ENCODE results near the gene GRM4.
"Not testable (repeated sequence)": the region's sequence is repeated elsewhere in the genome, so short reads cannot be mapped to it uniquely, and the experiment has no call there.

GRM4 gene

DNA sequence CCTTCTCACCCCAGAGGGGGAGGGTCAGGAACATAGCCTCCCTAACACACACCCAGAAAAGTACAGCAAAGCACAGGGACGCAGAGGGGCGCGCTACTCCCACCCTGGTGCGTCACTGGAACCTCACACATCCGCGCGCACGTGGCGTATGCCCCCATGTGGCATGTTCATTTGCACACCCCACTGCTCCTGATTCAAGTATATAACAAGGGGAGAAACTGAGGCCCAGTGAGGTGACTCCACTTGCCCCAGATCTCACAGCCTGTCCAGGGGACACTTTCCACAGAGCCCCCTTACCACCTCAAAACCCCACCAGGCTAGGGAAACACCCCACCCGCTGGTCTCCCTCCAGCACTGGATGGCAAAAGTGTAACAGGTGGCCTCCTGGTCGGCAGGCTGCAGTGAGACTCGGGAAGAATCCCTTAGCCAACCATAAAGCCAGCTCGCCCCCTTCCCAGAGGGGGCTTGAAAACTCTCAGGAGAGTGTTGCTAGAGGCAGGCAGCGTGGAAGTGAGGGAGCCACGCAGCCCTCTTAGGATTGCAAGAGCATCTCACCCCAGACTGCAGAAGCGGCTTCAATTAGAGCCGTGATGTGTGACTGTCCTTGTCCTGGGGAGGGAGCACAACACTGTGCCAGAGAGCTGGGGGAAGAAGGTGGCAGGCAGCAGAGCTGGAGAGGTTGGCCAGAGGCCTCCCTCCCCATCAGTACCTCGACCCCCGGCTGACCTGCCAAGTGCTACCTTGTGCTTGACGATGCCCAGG lies at the start of gene GRM4:
GRM4 (minus strand) TSS at position 67 of the 762 bp plus-strand sequence. CDS start 12,591 bp downstream, outside the sequence.
- ATAC-seq (peak; percentile 2), DNase-seq (ENCODE audit: low spot score in 2 of 2) (no peak)
- no peak within 1 kb of the TSS for H3K27ac Mint-ChIP-seq
- no peaks in the 10 kb centered on the region for H3K36me3 Mint-ChIP-seq
- H3K4me1 Mint-ChIP-seq: peaks cover 20% of the 10 kb centered on the region
- peak within 1 kb of the TSS; percentile 60 for H3K4me3 Mint-ChIP-seq
- H3K9me3 Mint-ChIP-seq: no peaks in the 10 kb centered on the region

DNA sequence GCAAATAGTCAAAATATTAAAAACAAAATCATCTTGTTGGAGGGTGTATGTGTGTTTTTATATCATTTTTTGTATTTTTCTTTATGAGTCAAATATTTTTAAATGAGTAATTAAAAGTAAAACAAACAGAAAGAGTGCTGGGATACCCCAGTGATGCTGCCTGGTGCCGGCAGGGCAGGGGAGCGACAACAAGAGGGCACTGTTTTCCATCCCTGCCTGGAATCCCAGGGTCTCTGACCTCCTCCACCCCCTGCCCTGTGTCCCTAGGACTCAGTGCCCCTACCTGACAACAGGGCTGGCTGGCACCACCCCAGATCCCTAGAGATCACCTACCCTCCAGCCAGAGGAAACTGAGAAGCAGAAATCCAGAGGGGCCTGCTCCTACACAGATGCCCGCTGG lies 48.9 kb upstream of the GRM4 start:
- no peak overlapping the region for H3K27ac Mint-ChIP-seq
- no peak for DNase-seq (ENCODE audit: low spot score in 2 of 2)
- ATAC-seq: no peak
- H3K4me3 Mint-ChIP-seq: no peak overlapping the region
- H3K36me3 Mint-ChIP-seq: no peaks in the 10 kb centered on the region
- H3K9me3 Mint-ChIP-seq: no peaks in the 10 kb centered on the region
- peaks cover 9% of the 10 kb centered on the region for H3K4me1 Mint-ChIP-seq

DNA sequence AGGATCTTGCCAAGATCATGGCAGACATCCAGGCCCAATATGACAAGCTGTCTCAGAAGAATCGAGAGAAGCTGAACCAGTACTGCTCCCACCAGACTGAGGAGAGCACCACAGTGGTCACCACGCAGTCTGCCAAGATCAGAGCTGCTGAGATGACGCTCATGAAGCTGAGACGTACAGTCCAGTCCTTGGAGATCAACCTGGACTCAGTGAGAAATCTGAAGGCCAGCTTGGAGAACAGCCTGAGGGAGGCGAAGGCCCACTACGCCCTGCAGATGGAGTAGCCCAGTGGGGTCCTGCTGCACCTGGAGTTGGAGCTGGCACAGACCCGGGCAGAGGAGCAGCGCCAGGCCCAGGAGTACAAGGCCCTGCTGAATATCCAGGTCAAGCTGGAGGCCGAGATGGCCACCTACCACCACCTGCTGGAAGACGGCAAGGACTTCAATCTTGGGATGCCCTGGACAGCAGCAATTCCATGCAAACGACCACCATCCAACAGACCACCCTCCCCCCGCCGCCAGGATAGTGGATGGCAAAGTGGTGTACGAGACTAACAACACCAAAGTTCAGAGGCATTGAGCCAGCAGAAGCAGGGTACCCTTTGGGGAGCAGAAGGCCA lies 44.7 kb upstream of the GRM4 start:
- no peaks in the 10 kb centered on the region for H3K4me1 Mint-ChIP-seq
- DNase-seq (ENCODE audit: low spot score in 2 of 2): no peak
- no peak for ATAC-seq
- no peak overlapping the region for H3K27ac Mint-ChIP-seq
- no peak overlapping the region for H3K4me3 Mint-ChIP-seq
- no peaks in the 10 kb centered on the region for H3K9me3 Mint-ChIP-seq
- H3K36me3 Mint-ChIP-seq: no peaks in the 10 kb centered on the region

DNA sequence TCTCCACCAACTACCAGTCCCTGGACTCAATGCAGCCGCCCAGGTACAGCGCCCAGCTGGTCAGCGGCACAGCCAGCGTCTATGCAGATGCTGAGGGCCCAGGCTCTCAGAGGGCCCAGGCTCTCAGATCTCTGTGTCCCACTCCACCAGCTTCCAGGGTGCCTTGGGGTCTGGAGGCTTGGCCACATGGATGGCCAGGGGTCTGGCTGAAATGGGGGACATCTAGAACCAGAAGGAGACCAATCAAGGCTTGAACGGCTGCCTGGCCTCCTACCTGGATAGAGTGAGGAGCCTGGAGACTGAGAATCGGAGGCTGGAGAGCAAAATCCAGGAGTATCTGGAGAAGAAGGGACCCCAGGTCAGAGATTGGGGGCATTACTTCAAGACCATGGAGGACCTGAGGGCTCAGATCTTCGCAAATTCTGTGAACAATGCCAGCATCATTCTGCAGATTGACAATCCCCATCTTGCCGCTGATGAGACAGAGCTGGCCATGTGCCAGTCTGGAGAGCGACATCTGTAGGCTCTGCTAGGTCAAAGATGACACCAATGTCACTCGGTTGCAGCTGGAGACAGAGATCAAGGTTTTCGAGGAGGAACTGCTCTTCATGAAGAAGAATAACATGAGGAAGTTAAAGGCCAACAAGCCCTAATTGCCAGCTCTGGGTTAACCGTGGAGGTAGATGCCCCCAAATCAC lies 44.1 kb upstream of the GRM4 start:
- H3K4me1 Mint-ChIP-seq: no peaks in the 10 kb centered on the region
- no peak overlapping the region for H3K4me3 Mint-ChIP-seq
- H3K27ac Mint-ChIP-seq: no peak overlapping the region
- ATAC-seq: no peak
- H3K36me3 Mint-ChIP-seq: no peaks in the 10 kb centered on the region
- no peaks in the 10 kb centered on the region for H3K9me3 Mint-ChIP-seq
- DNase-seq (ENCODE audit: low spot score in 2 of 2): no peak

DNA sequence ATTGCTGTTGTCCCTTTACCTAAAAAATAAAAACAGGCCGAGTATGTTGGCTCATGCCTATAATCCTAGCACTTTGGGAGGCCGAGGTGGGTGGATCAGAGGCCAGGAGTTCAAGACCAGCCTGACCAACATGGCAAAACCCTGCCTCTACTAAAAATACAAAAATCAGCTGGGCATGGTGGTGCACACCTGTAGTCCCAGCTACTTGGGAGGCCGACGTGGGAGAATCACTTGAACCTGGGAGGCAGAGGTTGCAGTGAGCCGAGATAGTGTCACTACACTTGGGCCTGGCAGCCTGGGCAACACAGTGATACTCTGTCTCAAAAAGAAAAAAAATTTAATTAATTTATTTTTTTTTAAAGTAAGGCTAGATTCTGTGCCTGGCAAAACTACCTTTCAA lies 38.8 kb upstream of the GRM4 start:
- peaks cover 14% of the 10 kb centered on the region for H3K36me3 Mint-ChIP-seq
- not testable (repeated sequence) for H3K4me3 Mint-ChIP-seq; H3K9me3 Mint-ChIP-seq; H3K27ac Mint-ChIP-seq; DNase-seq (ENCODE audit: low spot score in 2 of 2); ATAC-seq
- H3K4me1 Mint-ChIP-seq: peaks cover 24% of the 10 kb centered on the region

DNA sequence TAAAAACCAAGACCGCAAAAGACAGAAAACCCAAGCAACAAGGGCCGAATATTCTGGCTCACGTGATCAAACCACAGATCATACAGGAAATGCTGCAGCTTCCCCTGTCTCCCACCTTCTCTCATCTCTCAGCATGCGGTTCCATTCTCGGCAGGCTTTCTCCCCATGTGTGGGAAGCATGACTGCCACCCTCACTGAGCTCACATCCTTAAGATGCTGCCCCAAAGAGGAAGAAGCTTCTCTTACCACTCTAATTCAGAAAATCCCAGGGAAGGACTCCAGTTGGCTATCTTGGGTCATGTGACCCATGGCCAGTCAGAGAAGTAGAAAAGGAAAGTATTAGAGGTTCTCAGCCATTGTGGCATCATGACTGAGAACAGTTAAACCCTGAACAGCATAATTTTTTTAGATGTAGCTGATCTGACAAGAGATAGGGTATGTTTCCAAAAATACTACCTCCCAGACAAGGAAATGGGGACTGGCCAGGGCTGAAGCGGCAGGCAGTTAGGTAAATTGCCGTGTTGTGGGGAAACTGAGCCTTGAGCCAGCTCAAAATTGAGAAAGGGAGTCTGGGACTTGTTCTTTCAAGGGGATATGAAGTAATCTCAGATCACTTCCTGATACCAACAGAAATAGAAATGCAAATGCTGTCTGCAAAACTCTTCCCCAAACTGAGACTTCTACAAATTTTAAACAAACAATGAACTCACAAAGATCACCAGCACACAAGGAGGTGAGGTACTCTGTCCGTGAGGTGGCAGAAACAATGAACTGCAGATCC lies 37.1 kb upstream of the GRM4 start:
- Mint-ChIP-seq H3K27ac (peak overlapping the region; percentile 41), H3K4me1 (peaks cover 24% of the 10 kb centered on the region), H3K9me3 (peaks cover 3% of the 10 kb centered on the region), H3K36me3 (peaks cover 14% of the 10 kb centered on the region), H3K4me3 (peak overlapping the region; percentile 44)
- peak; percentile 96 for ATAC-seq
- peak; percentile 31 to 82 for DNase-seq (ENCODE audit: low spot score in 2 of 2)

DNA sequence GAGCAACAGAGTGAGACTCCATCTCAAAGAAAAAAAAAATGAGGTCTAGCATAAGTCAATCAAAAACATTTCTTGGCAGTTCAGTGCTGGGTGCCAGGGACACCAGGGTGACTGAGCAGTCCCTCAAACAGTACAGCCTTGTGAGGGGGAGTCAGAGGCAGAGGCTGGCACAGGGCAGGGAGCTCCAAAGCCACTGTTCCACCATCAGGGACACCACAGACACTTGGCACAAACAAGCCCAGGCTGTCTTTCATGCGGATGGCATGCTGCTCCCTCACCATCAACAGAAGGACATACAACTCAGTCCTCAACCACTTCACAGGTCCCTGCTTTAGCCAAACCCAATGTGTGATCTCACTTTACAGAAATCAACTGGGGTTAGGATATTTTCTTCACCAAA lies 36.0 kb upstream of the GRM4 start:
- Mint-ChIP-seq H3K9me3 (peaks cover 3% of the 10 kb centered on the region), H3K36me3 (peaks cover 14% of the 10 kb centered on the region), H3K27ac (no peak overlapping the region), H3K4me3 (no peak overlapping the region), H3K4me1 (peaks cover 24% of the 10 kb centered on the region)
- ATAC-seq (no peak), DNase-seq (ENCODE audit: low spot score in 2 of 2) (no peak)

DNA sequence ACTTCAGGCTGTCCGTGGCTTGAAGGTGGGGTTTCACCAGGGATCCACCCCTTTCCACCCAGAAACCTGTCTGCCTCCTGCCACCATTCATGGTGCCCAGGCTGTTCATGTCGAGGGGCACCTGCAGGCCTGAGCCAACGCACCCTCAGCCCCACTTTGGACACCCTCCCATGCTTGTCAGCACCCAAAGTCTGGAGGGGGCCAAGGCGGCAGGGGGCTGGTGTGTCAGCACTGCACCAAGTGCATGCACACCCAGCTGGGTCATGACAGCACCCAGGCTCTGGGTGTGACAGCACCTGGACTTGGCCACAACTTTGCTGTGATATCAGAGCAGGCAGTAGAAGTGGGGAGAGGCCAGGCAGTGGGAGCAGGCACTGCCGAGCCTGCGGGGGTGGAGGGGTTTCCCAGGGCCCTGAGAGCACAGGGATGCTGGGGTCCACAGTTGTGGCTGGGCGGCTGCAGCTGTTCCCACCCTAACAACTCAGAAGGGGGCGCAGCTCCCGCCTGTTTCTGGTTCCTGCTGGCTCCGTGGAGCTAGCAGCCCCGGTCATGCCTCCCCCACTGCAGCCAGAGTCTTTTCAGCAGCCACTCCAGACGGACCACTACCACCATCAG lies 33.3 kb upstream of the GRM4 start:
- no peak overlapping the region for H3K27ac Mint-ChIP-seq
- peaks cover 3% of the 10 kb centered on the region for H3K9me3 Mint-ChIP-seq
- no peak for DNase-seq (ENCODE audit: low spot score in 2 of 2)
- ATAC-seq: no peak
- H3K4me3 Mint-ChIP-seq: no peak overlapping the region
- peaks cover 24% of the 10 kb centered on the region for H3K4me1 Mint-ChIP-seq
- peaks cover 14% of the 10 kb centered on the region for H3K36me3 Mint-ChIP-seq

DNA sequence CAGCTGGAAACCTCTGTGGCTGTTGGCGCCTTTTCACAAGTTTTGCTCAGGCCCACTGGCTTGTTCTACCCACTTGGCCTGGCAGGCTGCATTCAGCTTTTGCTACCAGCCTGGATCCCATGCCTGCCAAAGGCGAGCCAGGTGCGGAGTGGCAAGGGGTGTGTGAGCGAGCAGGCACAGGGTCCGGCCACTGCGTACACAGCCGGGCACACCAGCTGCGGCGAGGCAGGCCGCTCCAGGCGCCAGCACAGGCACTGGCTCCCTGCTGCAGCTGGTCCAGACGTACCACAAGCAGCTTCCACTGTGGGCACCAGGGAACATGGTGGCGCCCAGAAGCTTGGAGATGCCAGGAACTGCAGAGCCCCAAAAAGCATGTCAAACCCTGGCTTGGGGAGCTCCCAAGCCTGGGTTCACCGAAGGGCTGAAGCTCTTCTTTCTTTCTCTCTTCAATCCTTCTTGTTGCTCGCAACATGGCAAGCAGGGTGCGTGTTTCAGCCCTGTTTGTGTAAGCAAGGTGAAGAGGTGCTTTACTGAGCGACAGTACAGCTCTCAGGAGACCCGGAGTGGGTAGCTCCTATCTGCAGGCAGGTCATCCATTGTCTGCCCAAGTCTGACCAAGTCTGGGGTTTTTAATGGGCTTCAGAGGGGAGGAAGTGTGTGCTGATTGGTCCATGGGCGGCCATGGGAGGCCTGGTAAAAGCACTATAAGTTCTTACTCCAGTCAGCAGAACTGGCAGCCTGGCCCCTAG lies 32.6 kb upstream of the GRM4 start:
- peaks cover under 1% of the 10 kb centered on the region for H3K9me3 Mint-ChIP-seq
- H3K36me3 Mint-ChIP-seq: peaks cover 11% of the 10 kb centered on the region
- no peak for DNase-seq (ENCODE audit: low spot score in 2 of 2)
- no peak overlapping the region for H3K27ac Mint-ChIP-seq
- H3K4me3 Mint-ChIP-seq: no peak overlapping the region
- peaks cover 20% of the 10 kb centered on the region for H3K4me1 Mint-ChIP-seq
- ATAC-seq: no peak

DNA sequence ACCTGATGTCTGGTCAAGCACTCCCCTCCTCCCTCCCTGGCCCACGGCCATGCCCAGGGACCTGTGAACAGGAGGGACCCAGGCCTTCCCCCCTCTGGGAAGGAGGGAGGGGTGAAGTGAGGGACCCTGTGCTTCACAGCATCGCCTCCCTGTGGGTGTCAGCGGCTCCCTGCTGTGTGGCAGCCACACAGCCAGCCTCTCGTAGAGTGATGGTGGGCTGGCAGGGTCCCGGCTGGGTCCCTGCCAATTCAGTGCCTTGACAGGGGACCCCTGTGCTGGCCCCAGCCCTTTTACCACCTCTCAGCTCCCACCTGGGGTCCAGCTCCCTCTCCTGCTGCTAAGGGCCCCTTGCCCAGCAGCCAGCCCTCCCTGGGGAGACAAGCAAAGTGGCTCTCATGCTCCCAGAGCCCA lies 31.3 kb upstream of the GRM4 start:
- peaks cover 7% of the 10 kb centered on the region for H3K4me1 Mint-ChIP-seq
- DNase-seq (ENCODE audit: low spot score in 2 of 2) (no peak), ATAC-seq (no peak)
- no peak overlapping the region for H3K4me3 Mint-ChIP-seq
- no peak overlapping the region for H3K27ac Mint-ChIP-seq
- H3K36me3 Mint-ChIP-seq: no peaks in the 10 kb centered on the region
- H3K9me3 Mint-ChIP-seq: no peaks in the 10 kb centered on the region

DNA sequence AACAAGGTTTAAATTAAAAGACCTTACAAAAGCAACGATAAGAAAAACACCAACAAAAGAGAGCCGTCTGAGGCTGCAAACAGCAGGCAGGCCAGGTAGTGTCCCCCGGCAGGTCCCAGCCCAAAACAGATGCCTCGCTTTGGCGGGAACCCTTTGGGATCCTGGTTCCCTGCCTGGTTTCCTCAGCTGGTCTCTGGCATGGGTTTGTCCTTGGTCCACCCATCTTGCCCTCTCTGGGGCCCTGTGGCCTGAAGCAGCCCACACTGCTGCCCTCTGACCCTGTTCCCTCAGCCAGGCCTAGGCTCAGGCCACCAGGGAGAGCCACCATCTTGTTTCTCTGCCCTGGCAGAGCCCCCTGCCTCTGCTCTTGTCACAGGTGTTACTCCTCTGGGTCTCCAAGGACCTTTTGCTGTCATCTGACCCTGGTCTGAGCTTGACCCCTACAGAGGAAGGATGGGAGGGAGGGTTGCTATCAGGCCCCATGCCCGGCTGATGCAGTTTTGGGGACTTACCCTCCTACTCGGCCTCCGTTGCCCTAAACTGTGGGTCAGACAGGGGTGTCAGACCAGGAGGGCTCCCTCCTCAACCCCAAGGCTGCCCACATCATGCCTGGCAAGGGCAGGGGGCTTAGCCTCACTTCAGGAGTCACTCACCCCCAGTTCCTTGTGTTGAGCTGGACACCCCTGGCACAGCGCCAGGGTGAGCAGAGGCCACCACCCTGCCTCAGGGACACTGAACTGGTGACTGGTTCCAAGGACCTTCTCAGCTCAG lies 30.6 kb upstream of the GRM4 start:
- Mint-ChIP-seq H3K27ac (no peak overlapping the region), H3K9me3 (no peaks in the 10 kb centered on the region), H3K4me3 (no peak overlapping the region), H3K36me3 (no peaks in the 10 kb centered on the region), H3K4me1 (no peaks in the 10 kb centered on the region)
- DNase-seq (ENCODE audit: low spot score in 2 of 2) (no peak), ATAC-seq (no peak)

DNA sequence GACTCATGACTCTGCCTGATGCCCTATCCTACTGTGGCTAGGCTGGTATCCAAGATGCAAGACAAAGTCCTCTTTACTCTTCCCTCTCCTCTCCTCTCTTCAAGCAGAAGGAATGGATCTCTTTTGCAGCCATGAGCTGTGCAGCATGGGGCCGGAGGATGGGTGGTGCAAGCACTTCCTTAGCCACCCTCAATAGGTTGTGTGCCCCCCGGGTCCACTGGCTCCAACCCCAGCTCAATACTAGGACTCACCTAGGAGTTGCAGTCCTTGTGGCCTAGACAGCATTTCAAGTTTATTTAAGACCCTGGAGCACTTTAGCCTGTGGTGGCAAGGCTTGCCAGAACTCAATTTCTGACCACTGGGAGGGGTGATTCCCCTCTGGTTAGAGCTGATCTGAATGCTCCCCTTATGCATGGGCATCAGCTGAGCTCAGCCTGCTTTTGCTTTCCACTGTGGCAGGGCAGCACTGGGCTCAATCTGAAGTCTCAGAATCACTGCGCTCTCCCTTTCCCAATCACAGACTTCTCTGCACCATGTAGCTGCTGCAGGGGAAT lies 29.0 kb upstream of the GRM4 start:
- Mint-ChIP-seq H3K27ac (no peak overlapping the region), H3K36me3 (no peaks in the 10 kb centered on the region), H3K9me3 (no peaks in the 10 kb centered on the region), H3K4me3 (no peak overlapping the region), H3K4me1 (peaks cover 4% of the 10 kb centered on the region)
- ATAC-seq (peak; percentile 16), DNase-seq (ENCODE audit: low spot score in 2 of 2) (no peak)

DNA sequence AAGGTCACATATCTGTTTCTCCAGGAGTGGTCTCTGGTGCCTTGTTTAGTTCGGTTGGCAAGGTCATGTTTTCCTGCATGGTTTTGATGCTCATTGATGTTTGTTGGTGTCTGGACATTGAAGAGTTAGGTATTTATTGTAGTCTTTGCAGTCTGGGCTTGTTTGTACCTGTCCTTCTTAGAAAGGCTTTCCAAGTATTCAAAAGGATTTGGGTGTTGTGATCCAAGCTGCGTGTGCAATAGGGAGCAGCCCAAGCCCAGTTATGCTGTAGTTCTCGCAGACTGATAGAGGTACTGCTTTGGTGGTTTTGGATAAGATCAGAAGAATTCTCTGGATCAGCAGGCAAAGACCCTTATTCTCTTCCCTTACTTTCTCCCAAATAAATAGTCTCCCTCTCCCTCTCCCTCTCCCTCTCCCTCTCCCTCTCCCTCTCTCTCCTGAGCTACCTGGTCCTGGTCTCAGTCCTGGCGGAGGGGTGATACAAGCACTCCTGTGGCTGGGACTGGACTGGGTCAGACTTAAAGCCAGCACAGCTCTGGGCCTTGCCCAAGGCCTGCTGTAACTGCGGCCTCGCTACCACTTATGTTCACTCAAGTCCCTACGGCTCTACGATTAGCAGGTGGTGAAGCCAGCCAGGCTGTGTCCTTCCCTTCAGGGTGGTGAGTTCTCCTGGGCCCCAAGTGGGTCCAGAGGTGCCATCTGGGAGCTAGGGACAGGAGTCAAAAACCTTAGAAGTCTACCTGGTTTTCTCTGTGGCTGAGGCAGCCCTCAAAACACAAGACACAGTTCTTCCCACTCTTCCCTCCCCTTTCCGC lies 27.3 kb upstream of the GRM4 start:
- H3K27ac Mint-ChIP-seq: no peak overlapping the region
- DNase-seq (ENCODE audit: low spot score in 2 of 2) (no peak), ATAC-seq (no peak)
- H3K36me3 Mint-ChIP-seq: no peaks in the 10 kb centered on the region
- peaks cover 6% of the 10 kb centered on the region for H3K4me1 Mint-ChIP-seq
- H3K4me3 Mint-ChIP-seq: no peak overlapping the region
- H3K9me3 Mint-ChIP-seq: no peaks in the 10 kb centered on the region

Measured in stimulated activated effector memory CD8-positive, alpha-beta T cell treated with anti-CD3 and anti-CD28 coated beads, Interleukin-12 subunit alpha, Interleukin-12 subunit beta, amount 100 ng/mL, for 72 hours (primary cell).